HG03139 (cell line): ENCODE data around the gene TEX48.

Source experiments
- ATAC-seq: cut with Tn5 transposase; IDR thresholded peaks from one replicate; pipeline ENCODE4 v1.9.1; 2021; ENCODE audit not compliant: unreplicated experiment

Gene TEX48

DNA sequence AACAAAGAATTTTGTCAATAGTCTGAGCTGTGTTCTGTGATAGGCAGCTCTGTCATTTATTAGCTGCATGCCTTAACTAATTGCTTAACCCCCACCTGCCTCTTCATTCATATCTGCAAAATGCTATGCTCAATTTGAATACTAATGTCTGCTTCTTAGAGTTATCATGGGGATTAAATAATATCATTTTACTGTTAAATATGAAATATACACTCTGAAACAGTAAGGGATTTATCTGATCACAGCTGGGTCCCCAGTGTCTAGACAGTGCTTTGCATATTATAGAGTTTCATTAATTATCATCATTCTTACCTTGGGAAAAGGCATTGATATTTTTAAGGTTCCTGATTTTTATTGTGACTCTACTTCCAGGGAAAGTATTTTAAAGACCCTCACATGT is 12.0 kb downstream of the TEX48 start:
- no peak for ATAC-seq

- ATAC-seq = no peak
Observed at GRCh38 chr9:114668146-114668545, 13.8 kb downstream of the TEX48 start.

DNA sequence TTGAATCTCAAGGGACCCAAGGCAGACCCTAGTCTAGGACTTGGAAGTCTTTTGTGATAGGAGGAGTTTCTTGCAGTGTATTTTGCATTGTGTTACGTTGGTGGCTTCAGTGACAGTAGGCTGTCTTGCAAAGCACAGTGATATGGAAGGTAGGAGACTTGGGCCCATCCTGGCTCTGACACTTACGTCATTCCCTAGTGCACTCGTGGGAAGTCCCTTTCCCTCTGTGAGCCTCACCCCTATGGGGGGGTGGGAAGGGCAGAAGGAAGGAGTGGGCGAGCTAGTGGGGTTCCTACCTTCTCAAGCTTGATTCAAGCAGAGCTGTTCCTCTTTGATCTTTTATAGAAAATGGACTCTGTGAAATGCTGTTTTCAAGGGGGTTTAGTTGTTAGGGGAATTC is 15.1 kb downstream of the TEX48 start:
- no peak for ATAC-seq

DNA sequence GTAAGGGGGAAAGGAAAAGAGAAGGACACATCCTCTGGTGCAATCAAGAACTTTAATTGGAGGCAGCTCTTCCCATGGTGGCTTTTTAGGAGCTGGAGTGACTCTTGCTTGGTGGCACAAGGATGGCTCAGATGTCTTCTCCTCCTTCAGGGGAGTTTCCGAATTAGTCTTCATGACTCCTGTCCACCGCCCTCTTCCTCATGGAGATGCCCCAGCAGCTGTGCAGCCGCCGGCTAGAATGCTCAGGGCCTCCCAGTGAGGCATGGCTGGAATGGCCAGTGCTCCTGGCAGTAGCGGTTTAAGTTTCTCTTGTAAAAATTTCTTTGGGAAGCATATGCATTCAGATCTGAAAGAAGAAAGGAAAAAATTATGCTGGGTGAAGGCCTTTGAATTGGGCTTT is 15.6 kb downstream of the TEX48 start:
- no peak for ATAC-seq

DNA sequence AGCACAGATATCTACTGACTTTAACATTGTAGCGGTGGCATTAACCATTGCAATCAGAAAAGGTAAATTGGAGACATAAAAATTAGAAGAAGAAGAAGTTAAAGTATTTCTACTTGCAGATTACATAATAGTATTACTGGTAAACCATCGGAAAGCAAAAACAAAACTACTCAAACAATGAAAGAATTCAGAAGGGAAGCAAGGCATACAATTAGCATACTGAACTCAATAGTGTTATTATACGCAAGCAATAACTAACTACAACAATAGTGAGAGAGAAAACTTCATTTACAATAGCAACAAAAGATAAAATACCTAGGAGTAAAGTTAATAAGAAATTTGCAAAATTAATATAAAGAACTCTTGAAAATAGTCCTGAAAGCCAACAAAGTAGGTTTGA is 17.8 kb downstream of the TEX48 start:
- ATAC-seq = no peak

- no peak for ATAC-seq
Observed at GRCh38 chr9:114662081-114662989, 19.7 kb downstream of the TEX48 start.

GRCh38 chr9:114657705-114658104 is 24.3 kb downstream of the TEX48 start, which contains the start of gene TEX53:
TSS of gene TEX53 (minus strand) at chr9:114657805. CDS start at chr9:114657774, 31 bp downstream.
- ATAC-seq = no peak

- no peak for ATAC-seq
Observed at GRCh38 chr9:114656301-114656700, 25.7 kb downstream of the TEX48 start.

DNA sequence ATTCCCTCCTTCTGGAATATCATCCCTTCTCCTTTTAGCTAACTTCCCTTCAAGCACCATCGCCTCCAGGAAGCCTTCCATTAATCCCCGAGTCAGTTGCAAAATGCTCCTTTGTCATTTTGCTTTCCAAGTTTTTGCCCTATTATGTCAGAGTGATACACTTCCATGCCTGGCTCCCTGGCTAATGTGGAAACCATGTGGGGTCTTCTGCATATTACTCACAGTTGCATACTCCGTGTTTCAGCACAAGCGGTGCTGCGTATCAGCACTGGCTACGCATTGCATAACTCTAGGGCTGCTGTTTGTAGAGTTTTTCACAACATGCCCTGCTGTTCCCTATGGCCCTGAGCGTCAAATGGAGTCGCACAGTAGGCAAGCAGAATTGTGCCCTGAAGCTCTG is 26.3 kb downstream of the TEX48 start:
- no peak for ATAC-seq

- ATAC-seq = no peak
Observed at GRCh38 chr9:114653556-114654159, 28.3 kb downstream of the TEX48 start.

DNA sequence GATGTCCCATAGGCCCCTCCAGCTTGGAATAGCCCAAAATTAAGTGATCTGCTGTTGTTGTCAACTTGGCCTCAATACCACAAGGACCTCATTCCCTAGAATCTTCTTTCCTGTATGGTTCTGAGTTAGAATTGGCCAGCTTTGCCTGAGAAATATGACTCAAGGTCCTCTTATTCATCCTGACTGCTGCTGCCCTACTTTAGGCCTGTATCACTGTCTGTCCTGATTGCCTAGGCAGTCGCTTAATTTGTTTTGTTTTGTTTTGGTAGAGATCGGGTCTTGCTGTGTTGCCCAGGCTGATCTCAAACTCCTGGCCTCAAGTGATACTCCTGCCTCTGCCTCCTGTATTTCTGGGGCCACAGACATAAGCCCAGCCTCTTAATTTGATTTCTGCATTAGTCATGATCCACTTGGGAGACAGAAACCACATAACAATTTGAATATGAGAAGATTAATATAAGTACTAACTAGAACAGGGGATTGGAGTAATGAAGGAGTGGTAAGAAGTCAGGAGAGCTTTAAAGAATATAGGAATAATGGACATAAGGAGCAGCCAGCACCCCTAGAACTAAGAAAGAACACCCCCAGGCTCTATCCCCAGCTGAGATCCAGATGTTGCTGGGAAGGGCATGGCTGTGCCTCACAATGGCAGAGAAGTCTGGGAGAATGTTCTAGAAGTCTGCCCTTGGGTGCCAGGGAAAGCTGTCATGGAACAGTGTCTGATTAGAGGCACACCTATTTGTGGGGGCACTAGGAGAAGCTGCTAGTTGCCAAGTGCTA is 29.0 kb downstream of the TEX48 start:
- ATAC-seq = no peak

DNA sequence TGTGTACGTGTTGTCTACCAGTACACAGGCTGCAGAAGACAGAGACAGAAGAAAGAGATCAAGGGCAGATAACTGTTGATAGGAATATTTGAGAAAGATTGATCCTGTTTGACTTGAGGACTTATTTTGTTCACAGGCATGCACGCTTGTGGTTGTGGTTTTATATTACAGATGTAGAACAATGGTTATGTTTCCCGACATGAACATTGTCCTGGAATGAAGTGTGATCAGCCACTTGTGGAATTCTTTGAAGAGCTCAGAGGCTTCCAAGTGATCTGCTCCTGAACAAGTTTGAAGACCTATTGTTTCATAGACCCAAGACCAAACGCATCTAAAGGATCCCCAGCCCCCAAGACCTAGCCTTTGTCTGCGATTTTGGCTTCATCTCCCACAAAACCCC is 38.1 kb downstream of the TEX48 start:
- ATAC-seq = no peak

GRCh38 chr9:114643001-114643400 is 39.0 kb downstream of the TEX48 start:
- ATAC-seq = no peak

- no peak for ATAC-seq
Observed at GRCh38 chr9:114641967-114642366, 40.0 kb downstream of the TEX48 start.

GRCh38 chr9:114638404-114638803 is 43.6 kb downstream of the TEX48 start:
- no peak for ATAC-seq

DNA sequence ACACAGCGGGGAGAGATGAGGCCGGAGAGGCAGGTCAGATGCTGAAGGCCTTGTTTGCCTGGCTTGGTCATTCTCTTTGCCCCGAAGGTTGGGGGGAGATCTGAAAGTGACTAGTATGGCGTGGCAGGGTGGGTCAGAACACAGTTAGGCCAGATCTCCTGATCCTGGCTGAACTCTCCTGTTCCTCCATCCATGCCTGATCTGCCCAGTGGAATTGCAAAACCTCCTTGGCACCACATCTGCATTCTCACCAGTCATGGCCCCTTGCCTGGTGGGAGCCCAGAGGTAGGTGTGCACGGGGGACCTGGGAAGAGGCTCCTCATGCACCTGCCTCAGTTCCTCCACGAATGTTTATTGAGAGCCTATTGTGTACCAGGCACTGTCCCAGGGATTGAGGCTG is 47.6 kb downstream of the TEX48 start:
- ATAC-seq = no peak

DNA sequence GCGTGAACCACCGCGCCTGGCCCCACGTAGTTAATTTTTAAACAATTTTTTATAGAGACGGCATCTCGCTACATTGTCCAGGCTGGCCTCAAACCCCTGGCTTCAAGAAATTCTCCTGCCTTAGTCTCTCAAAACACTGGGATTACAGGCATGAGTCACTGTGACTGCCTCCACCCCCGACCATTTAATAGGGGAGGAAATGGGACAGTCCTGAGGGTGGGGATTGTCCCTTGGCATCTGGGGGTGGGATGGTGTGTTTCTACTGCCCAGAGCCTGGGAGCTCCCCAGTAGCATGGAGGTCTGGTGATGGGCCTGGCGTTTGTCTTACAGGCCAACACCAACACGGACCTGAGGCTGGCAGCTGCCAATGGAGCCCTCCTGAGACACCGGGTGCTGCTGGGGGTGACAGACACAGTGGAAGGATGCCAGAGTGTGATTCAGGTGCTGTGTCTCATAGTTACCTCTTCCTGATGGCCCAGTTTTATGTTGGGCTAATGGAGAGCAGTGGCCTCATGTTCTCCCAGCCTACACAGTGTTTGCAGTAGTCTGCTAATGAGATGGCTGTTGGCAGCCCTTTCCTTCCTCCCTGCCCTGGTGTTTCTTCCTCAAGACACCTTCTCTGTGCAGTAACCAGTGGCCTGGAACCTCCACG is 48.4 kb downstream of the TEX48 start:
- no peak for ATAC-seq

DNA sequence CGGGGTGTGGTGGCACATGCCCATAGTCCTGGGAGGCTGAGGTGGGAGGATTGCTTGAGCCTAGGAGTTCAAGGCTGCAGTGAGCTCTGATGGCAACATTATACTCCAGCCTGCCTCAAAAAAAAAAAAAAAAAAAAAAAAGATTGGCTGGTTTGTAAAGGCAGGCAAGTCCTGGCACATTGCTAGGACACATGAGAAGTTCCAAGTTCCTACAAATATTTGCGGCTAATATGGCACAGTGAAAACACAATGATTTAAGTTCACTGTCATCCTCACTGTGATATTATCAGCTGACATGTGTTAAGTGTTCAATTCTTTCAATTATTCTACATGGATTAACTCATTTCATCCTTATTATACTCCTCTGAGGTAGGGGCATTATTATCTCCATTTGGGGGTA is 50.8 kb downstream of the TEX48 start:
- ATAC-seq = no peak

DNA sequence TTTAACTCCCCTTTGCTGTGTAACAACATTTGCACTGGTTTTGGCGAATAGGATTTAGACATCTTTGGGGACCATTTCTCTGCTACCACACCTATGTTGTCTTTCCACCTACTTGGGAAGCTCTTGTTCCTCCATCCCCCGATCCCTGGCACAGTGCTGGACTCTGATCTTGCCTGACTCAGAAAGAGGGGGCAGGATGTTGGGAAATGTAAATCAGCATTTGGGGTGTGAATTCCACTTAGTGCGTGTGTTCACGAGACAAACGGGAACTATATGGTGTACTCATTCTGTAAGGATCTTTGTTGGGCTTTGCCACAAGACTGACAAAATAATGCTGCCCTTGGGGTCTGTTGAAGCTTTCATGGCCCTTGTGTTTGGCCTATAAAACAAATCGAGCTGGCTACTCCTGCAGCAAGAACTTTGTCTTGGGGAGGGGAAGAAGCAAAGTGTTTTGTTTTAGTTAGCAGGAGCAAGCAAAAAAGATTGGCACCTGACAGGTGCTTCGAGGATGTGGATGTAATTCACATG is 52.4 kb downstream of the TEX48 start:
- ATAC-seq = no peak

DNA sequence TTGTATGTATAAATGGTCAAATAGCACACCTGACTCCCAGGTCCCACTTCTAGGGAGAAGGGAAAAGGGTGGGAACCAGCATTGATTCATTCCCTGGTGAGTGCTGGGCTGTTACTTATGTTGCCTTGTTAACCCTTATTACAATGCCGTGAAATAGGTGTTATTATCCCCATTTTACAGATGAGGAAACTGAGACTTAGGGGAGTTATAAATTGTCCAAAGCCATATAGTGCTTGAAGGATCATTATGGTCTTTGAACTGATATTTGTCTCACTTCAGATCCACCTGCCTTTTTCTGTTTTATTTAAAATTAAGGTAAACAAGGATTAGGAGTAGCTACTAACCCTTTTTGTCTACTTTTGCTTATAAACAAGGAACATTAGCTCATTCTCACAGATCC is 54.4 kb downstream of the TEX48 start:
- no peak for ATAC-seq
